IPS-11a (cell line): ENCODE results near the gene OR10J4.
"Not testable (repeated sequence)": the region's sequence is repeated elsewhere in the genome, so short reads cannot be mapped to it uniquely, and the experiment has no call there.

Experiments
- H3K4me3 ChIP-seq: one replicate; pipeline ENCODE4 v1.5.1; 2013; ENCODE audit warnings: low read depth, low read length, control low read depth

The OR10J4 gene

GRCh38 chr1:159431904-159432303 is at the start of gene OR10J4:
OR10J4 (plus strand) TSS chr1:159432204.
- no peak within 1 kb of the TSS for H3K4me3 ChIP-seq

DNA sequence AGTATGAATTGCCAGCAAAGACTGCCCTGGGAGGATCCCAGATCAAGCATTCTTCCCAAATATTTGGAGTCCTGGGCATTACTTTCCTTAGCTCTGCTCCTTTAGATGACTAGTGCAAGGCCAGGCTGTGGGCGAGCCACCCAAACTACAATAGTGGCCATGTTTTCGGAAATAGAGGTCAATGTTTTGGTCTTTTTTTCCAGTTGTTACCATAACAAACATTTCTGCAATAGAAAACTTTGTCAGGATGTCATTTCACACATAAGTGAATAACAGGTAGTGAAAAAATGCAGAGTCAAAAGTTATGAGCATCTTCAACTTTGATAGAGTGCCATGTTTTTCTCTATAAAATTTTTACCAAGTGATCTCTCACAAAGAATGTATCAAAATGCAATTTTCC is 25.2 kb upstream of the OR10J4 start:
- H3K4me3 ChIP-seq: no peak overlapping the region

DNA sequence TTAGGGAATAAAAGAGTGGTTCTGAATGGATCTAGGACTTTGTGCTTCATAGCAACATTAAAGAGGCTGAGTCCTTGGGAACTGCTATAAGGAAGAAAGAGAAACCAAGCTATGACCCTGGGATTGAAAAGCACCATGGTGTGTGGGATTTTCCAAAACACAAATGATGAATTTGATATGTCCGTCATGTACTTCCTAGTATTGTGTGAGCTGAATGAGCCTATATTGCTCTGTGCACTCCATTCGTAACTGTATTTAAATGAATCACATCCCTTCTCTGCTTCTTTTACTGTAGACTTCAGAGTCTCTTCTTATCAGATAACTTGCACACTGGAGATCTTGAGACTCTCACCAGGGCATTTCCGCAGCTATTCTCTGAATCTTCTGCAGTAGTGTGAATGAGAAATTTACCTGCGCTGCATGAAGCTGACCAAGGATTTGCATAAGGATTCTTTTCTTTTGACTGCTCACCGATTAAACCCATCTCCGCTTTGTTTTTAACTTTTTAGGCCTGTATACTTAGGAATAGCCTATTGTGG is 23.1 kb upstream of the OR10J4 start:
- no peak overlapping the region for H3K4me3 ChIP-seq

DNA sequence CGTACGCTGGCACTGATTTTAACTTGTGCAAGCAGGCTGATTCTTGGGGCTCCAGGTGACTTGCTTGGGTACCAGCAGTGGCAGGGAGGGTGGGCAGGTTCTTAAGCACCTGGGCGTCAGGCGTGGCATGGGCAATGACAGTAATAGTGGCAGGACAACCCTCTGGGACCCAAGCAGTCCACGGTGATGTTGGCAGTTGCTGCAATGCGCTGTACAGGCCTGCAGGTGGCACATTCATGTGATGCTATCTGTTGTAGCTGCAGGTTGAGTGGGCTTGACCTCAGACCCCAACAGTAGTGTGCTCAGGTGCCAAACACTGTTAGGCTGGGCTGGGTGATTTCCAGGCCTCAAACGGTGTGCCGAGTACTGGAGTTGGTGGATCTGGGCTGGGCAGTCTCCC is 10.2 kb upstream of the OR10J4 start:
- no peak overlapping the region for H3K4me3 ChIP-seq

DNA sequence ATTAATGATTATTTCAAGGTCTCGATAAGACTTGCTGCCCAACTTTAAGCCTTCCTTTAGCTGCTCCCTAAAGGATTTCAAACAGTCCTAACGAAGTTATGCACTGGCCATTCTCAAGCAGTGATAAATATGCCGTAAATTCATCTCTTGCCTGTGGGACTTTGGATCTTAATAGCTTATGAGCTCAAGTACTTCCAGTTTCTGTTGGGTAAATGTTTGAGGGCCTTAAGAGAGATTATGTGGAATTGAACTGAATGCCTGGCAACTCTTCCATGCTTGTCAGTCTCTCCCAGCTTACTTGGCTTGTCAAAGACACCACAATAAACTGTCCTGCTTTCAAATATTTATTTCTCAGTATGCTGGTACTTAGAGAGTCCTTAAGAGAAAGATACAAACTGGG is 3.5 kb upstream of the OR10J4 start:
- H3K4me3 ChIP-seq: no peak overlapping the region

DNA sequence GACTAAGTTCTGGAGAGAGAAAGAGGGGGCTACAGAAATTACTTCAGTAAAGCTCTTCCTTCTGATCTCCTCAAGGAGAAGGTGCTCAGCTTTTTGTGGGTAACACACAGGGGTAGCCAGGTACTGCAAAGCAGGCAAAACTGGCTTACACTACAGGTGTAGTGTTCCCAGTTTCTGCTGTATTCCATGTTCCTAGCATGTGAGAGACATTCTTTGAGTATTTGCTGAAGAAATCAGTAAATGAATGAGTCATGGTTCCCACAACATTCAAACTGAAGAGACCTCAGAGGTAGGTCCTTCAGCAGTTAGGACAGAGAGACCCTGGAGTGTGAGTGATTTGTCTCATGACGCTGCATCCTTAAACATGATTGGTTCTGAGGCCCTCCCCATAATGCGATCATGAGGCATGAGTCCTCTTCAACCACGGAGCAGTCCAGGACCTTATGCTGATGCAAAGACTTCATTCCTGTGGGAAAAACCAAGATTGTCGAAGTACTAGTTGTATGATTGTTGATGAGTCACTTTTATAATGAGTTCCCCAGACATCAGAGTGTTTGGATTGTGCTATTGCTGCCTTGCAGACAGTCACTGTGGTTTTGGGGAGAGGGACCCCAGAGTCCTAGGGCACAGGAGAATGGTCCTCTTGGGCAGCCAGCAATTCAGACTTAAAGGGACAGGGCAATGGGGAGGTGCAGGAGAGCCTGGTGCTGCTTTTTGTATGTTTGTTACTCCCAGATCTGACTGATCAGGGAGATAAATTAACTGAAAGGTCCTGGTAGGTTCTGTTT is 2.7 kb upstream of the OR10J4 start:
- no peak overlapping the region for H3K4me3 ChIP-seq

DNA sequence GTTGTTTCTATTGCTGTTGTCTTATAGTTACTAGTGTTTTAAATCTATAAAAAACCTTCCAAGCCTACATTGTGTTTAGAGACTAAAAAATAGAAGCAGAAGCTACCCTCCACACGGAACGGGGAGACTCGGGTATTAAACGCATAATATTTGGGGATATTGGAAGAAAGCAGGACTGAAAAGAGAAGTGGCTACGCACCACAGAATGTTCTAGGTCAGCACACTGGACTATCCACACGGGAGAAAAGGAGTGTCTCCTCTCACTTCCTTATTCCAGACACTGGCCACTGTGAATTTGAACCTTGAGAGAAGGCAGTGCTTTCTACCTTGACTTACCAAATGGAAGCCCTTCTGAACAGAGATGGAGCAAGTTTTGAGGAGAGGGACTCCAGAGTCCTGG is 1.0 kb upstream of the OR10J4 start:
- H3K4me3 ChIP-seq: no peak overlapping the region

GRCh38 chr1:159436469-159436868 is 4.5 kb downstream of the OR10J4 start:
- H3K4me3 ChIP-seq: no peak overlapping the region

DNA sequence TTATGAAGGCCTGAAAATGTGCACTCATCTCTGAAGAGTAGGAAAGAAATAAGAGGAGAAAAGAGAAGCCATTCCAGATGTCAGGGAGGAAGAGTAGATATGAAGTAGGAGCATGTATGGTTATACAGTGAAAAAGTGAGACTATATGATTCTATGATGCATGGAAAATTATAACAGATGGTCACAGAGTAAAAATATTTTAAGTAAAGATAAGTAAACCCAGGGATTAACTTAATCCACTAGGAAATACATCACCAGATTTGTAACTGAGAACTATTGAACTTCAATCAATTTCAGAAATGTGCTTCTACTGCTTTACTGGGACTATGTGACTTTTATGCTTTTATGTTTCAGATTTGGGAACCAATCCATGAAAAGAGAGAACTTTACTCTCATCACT is 7.4 kb downstream of the OR10J4 start, which contains the start of gene OR10J1:
Gene OR10J1, plus strand, starts transcription at position 301 of the 400 bp plus-strand sequence. Its CDS starts 70 bp downstream, at position 371.
- H3K4me3 ChIP-seq: no peak within 1 kb of the TSS

DNA sequence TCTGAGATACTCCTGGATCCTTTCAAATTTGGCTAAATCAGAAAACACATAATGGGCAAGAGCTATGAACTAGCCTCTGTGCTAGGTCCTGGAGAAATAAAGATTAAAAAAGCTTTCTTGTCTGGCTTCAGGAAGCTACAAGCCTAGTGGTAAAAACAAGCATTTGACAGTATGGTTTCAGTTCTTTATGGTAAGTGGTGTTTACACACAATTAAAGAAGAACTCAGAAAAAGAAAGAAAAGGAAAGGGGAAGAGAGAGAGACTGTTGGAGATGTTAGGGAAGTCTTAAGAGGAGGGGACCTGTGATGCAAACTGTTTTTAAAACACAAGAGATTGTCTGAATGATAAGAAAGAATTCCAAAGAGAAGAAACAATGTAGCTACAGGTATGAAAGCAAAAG is 9.4 kb downstream of the OR10J4 start:
- H3K4me3 ChIP-seq: no peak overlapping the region

GRCh38 chr1:159442428-159442827 is 10.4 kb downstream of the OR10J4 start:
- H3K4me3 ChIP-seq: no peak overlapping the region

DNA sequence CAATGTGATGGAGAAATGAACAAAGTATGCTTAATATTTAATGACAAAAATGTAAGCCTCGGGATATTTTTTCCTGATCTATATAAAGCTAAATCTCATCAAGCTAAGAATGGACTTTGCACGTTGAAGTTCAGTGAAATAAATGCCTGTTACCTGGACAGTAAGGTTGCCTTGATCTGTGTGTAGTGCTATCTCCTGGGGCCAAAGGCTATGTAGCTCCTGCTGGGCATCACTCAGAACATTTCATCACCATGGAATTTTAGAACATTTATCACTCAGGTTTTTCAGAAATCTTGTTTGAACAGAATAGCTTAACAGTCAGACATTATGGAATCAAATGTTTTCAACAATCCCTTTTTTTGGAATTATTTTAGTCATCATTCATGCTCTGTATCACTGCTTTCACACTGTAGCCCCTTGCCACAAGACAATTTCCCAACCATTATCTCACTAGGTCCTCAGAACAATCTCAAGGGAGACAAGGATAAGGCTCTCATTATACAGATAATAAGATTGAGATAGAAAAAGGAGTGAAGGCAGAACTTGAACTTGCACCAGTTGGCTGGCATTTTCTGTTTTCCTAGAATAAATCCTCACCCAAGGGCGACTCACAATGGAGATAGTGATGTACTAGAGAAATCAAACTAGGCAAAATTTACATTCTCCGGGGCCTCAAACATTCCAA is 11.2 kb downstream of the OR10J4 start:
- H3K4me3 ChIP-seq: no peak overlapping the region

DNA sequence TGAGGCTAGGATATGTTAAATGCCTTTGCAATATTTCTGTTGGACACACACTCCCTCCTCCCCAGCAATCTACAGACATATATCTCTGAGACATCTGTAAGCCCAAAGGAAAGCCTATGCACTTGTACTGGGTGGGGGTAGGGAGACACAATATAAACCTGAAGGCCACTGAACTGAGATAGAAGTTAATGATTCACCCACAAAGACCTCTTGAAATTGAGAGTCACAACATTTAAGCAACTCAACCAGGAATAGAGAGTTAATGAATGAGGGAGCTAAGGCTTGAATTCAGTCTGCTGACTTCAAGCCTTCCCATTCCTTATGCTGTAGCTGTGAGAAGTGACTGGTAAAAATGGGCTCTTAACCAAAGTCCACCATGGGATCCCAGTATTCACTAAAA is 12.5 kb downstream of the OR10J4 start:
- H3K4me3 ChIP-seq: no peak overlapping the region

DNA sequence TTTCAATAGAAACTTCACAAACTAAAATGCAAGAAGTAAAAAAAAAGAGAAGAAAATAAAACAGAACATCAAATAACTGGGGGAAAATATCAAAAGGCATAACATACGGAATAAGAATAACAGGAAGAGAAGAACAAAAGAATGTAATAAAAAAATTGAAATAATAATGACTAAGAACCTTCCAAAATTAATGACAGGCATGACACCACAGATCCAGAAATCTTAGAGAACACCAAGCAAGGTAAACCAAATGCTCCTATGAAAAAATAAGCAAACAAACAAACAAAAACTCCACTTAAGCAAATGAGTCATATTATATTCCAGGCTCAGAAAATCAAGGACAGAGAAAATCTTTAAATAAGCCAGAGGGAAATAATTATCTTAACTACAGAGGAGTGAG is 16.2 kb downstream of the OR10J4 start:
- no peak overlapping the region for H3K4me3 ChIP-seq

DNA sequence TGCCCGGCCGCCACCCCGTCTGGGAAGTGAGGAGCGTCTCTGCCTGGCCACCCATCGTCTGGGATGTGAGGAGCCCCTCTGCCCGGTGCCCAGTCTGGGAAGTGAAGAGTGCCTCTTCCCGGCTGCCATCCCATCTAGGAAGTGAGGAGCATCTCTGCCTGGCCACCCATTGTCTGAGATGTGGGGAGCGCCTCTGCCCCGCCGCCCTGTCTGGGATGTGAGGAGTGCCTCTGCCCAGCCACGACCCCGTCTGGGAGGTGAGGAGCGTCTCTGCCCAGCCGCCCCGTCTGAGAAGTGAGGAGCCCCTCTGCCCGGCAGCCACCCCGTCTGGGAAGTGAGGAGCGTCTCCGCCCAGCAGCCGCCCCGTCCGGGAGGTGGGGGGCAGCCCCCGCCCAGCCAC is 17.6 kb downstream of the OR10J4 start:
- not testable (repeated sequence) for H3K4me3 ChIP-seq

GRCh38 chr1:159459551-159459950 is 27.5 kb downstream of the OR10J4 start:
- H3K4me3 ChIP-seq: no peak overlapping the region

- H3K4me3 ChIP-seq: no peak overlapping the region
Measured at GRCh38 chr1:159465191-159465603, 33.2 kb downstream of the OR10J4 start.

DNA sequence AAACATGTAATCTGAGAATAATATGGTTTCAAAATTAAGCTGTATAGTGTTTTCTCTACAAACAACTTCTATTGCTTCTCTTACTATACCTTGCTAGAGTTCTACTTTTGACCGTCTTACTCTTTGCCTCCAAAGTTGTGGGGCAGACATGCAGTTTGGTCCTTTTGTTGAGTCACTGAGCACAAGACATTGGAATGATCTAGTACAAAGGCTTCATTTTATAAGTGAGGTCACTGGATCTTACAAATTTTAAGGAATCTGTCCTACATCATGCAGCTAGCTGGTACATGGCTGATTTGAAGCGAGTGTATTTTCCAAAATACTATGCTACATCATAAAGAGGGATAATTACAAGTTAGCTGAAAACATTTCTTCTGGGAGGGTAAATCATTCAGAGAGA is 36.3 kb downstream of the OR10J4 start:
- H3K4me3 ChIP-seq: no peak overlapping the region

- H3K4me3 ChIP-seq: no peak overlapping the region
Measured at GRCh38 chr1:159469921-159470533, 38.0 kb downstream of the OR10J4 start.

GRCh38 chr1:159473335-159473734 is 41.3 kb downstream of the OR10J4 start:
- H3K4me3 ChIP-seq: no peak overlapping the region

DNA sequence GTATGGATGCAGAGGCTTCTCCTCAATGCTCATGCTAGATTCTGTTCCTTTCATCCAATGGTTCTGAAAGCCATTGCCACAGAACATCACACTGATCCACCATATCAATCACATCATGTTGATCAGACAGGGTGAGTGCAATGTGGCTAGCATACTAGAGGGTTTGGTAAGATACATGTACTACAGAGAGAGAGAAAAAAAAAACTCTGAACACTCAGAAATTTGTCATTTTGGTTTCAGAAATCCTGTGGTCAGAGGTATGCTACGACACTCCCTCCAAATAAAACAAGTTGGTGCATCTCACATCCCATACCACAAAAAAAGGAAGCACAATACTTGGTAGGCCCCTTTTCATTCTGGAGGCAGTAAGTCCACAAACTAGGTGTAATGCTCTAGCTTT is 42.9 kb downstream of the OR10J4 start:
- H3K4me3 ChIP-seq: no peak overlapping the region
